H9 (cell line): Measurements from ENCODE around the gene LRRK1. TPM values are rescaled to one million over a fixed set of nuclear protein-coding genes. Genes with fewer than 3 reads are reported as not detected.

Source experiments
- DNase-seq: peaks from one replicate; pipeline ENCODE4 v3.0.0-alpha.2; 2017
- H2AFZ ChIP-seq: one replicate; pipeline ENCODE4 v1.6.1; 2013; ENCODE audit warnings: mild to moderate bottlenecking, low read length, control low read depth, moderate library complexity
- H2AK5ac ChIP-seq: 2 replicates; pipeline ENCODE4 v1.6.1; 2013; ENCODE audit warnings: low read length, control low read depth, mixed read lengths; ENCODE audit not compliant: insufficient read length
- H2BK120ac ChIP-seq: one replicate; pipeline ENCODE4 v1.6.1; 2013; ENCODE audit warnings: low read depth, mild to moderate bottlenecking, low read length, control low read depth, inconsistent platforms; ENCODE audit not compliant: poor library complexity, severe bottlenecking
- H2BK12ac ChIP-seq: 2 replicates; pipeline ENCODE4 v1.6.1; 2013; ENCODE audit warnings: low read length, control low read depth, mixed read lengths, low read depth; ENCODE audit not compliant: insufficient read length
- H2BK15ac ChIP-seq: 2 replicates; pipeline ENCODE4 v1.6.1; 2013; ENCODE audit warnings: low read depth, low read length, control low read depth
- H2BK20ac ChIP-seq: one replicate; pipeline ENCODE4 v1.6.1; 2013; ENCODE audit warnings: low read depth, mild to moderate bottlenecking, low read length, control low read depth, inconsistent platforms; ENCODE audit not compliant: poor library complexity, severe bottlenecking
- H2BK5ac ChIP-seq: 2 replicates; pipeline ENCODE4 v1.6.1; 2013; ENCODE audit warnings: low read length, control low read depth, mixed read lengths; ENCODE audit not compliant: insufficient read length
- H3K14ac ChIP-seq: 2 replicates; pipeline ENCODE4 v1.6.1; 2013; ENCODE audit warnings: low read length, control low read depth; ENCODE audit not compliant: insufficient read depth
- H3K18ac ChIP-seq: 2 replicates; pipeline ENCODE4 v1.6.1; 2013; ENCODE audit warnings: low read depth, mild to moderate bottlenecking, mixed read lengths, low read length, control low read depth; ENCODE audit not compliant: insufficient read length
- H3K23ac ChIP-seq: 2 replicates; pipeline ENCODE4 v1.6.1; 2013; ENCODE audit warnings: low read length, control low read depth, mixed read lengths, low read depth; ENCODE audit not compliant: insufficient read length
- H3K23me2 ChIP-seq: 2 replicates; pipeline ENCODE4 v1.6.1; 2013; ENCODE audit warnings: low read depth, mild to moderate bottlenecking, mixed read lengths, low read length, control low read depth; ENCODE audit not compliant: insufficient read length, poor library complexity, severe bottlenecking
- H3K27ac ChIP-seq: 2 replicates; pipeline ENCODE4 v1.5.1; 2013; ENCODE audit warnings: low read length, control low read depth, mixed read lengths, low read depth; ENCODE audit not compliant: insufficient read length
- H3K27me3 ChIP-seq: 2 replicates; pipeline ENCODE4 v1.6.1; 2013; ENCODE audit warnings: low read length, control low read depth, inconsistent platforms; ENCODE audit not compliant: insufficient read depth
- H3K4ac ChIP-seq: 2 replicates; pipeline ENCODE4 v1.6.1; 2013; ENCODE audit warnings: low read depth, mild to moderate bottlenecking, control low read depth, inconsistent platforms, low read length, moderate library complexity
- H3K4me1 ChIP-seq: 2 replicates; pipeline ENCODE4 v1.6.1; 2013; ENCODE audit warnings: low read length, control low read depth, inconsistent platforms; ENCODE audit not compliant: insufficient read depth
- H3K4me2 ChIP-seq: 2 replicates; pipeline ENCODE4 v1.6.1; 2013; ENCODE audit warnings: low read length, control low read depth, mixed read lengths; ENCODE audit not compliant: insufficient read length, insufficient read depth
- H3K56ac ChIP-seq: 2 replicates; pipeline ENCODE4 v1.6.1; 2013; ENCODE audit warnings: low read depth, mild to moderate bottlenecking, mixed read lengths, low read length, control low read depth; ENCODE audit not compliant: insufficient read length
- H3K79me1 ChIP-seq: 2 replicates; pipeline ENCODE4 v1.6.1; 2013; ENCODE audit warnings: low read depth, mild to moderate bottlenecking, moderate library complexity, low read length, control low read depth, inconsistent platforms; ENCODE audit not compliant: insufficient read depth, poor library complexity, severe bottlenecking
- H3K79me2 ChIP-seq: 2 replicates; pipeline ENCODE4 v1.6.1; 2013; ENCODE audit warnings: low read length, control low read depth, inconsistent platforms; ENCODE audit not compliant: insufficient read depth
- H3K9ac ChIP-seq: 2 replicates; pipeline ENCODE4 v1.6.1; 2013; ENCODE audit warnings: low read length, control low read depth, mixed read lengths; ENCODE audit not compliant: insufficient read length; ENCODE audit errors: extremely low read depth
- H3K9me3 ChIP-seq: one replicate; pipeline ENCODE4 v1.6.1; 2013; ENCODE audit warnings: low read depth, low read length, inconsistent platforms; ENCODE audit not compliant: control insufficient read depth
- H3T11ph ChIP-seq: one replicate; pipeline ENCODE4 v1.6.1; 2013; ENCODE audit warnings: mild to moderate bottlenecking, low read length, control low read depth, inconsistent platforms
- H4K20me1 ChIP-seq: one replicate; pipeline ENCODE4 v1.6.1; 2013; ENCODE audit not compliant: control insufficient read depth, insufficient read length, insufficient read depth
- H4K5ac ChIP-seq: 2 replicates; pipeline ENCODE4 v1.6.1; 2013; ENCODE audit warnings: low read depth, mild to moderate bottlenecking, mixed read lengths, low read length, control low read depth; ENCODE audit not compliant: insufficient read length
- H4K8ac ChIP-seq: replicated peaks from 2 replicates; pipeline ENCODE4 v1.6.1; 2013; ENCODE audit warnings: low read length, control low read depth, mixed read lengths, low read depth; ENCODE audit not compliant: insufficient read length
- H4K91ac ChIP-seq: 2 replicates; pipeline ENCODE4 v1.6.1; 2013; ENCODE audit warnings: low read depth, mild to moderate bottlenecking, moderate library complexity, mixed read lengths, low read length, control low read depth; ENCODE audit not compliant: insufficient read length
- H3K27ac Mint-ChIP-seq, 3 experiments: 2 replicates in 2 of 3; 3 replicates in 1 of 3; pipeline ENCODE4 v1.8.0; 2020 to 2021; ENCODE audit warnings: mixed read lengths in 3 of 3, mild to moderate bottlenecking in 1 of 3, moderate library complexity in 1 of 3
- H3K27me3 Mint-ChIP-seq: 2 replicates; pipeline ENCODE4 v1.8.0; 2021; ENCODE audit warnings: low read depth, mild to moderate bottlenecking, moderate library complexity, mixed read lengths
- H3K36me3 Mint-ChIP-seq, 3 experiments: 2 replicates in 2 of 3; 3 replicates in 1 of 3; pipeline ENCODE4 v1.8.0; 2020 to 2021; ENCODE audit warnings: low read depth in 3 of 3, mixed read lengths in 3 of 3; ENCODE audit not compliant: insufficient read depth in 1 of 3
- H3K4me1 Mint-ChIP-seq, 2 experiments: 2 replicates each; pipeline ENCODE4 v1.8.0; 2020; ENCODE audit warnings: mixed read lengths in 2 of 2
- H3K4me3 Mint-ChIP-seq, 2 experiments: 2 replicates in 1 of 2; 3 replicates in 1 of 2; pipeline ENCODE4 v1.8.0; 2020 to 2021; ENCODE audit warnings: mild to moderate bottlenecking in 2 of 2, mixed read lengths in 2 of 2, moderate library complexity in 1 of 2
- H3K9me3 Mint-ChIP-seq, 2 experiments: 2 replicates in 1 of 2; 3 replicates in 1 of 2; pipeline ENCODE4 v1.8.0; 2020; ENCODE audit warnings: mild to moderate bottlenecking in 2 of 2, mixed read lengths in 2 of 2, moderate library complexity in 1 of 2
- WGBS: extraction: QIAGEN DNeasy Blood & Tissue Kit; methylation state at CpG from one replicate; pipeline ENCODE4 v1.1.7; 2013; ENCODE audit warnings: missing lambda C conversion rate, low lambda C conversion rate, mixed read lengths; ENCODE audit not compliant: insufficient read length; ENCODE audit errors: extremely low coverage; 5-methylcytosine and 5-hydroxymethylcytosine counted together
- total RNA-seq: library from RNA; stranded (reverse); gene quantifications from 2 replicates; pipeline ENCODE4 v1.2.1, GENCODE V29; 2021
- TF ChIP-seq, protein P1 (sequence below): fragments of 200-600 bp; sonication (generic); conservative IDR thresholded peaks from 3 replicates; pipeline ENCODE4 v1.8.0; 2021; ENCODE audit warnings: antibody characterized with exemption, mild to moderate bottlenecking

LRRK1 gene
- total RNA-seq, 1 experiment from 2014 or later = 4.0 TPM

GRCh38 chr15:100924436-100924835 lies 5.3 kb downstream of the LRRK1 start:
- Histone ChIP-seq H3K14ac (no peak overlapping the region), H3K4me1 (no peaks in the 10 kb centered on the region; the same call in 1 of the 2 replicates), H3K27ac (no peak overlapping the region)

More at GRCh38 chr15:100924436-100924835, 5.3 kb downstream of the LRRK1 start:
- no peak for DNase-seq
- no peak overlapping the region for H2BK120ac ChIP-seq
- H2AK5ac ChIP-seq = no peak overlapping the region
- no CpG with 5 or more reads among the region's 11 CpGs for WGBS
- H2BK15ac ChIP-seq = no peak overlapping the region
- no peak overlapping the region for H2BK5ac ChIP-seq
- H3K9ac ChIP-seq = no peak overlapping the region
- no peak overlapping the region for H3T11ph ChIP-seq
- TF ChIP-seq, protein P1, sequence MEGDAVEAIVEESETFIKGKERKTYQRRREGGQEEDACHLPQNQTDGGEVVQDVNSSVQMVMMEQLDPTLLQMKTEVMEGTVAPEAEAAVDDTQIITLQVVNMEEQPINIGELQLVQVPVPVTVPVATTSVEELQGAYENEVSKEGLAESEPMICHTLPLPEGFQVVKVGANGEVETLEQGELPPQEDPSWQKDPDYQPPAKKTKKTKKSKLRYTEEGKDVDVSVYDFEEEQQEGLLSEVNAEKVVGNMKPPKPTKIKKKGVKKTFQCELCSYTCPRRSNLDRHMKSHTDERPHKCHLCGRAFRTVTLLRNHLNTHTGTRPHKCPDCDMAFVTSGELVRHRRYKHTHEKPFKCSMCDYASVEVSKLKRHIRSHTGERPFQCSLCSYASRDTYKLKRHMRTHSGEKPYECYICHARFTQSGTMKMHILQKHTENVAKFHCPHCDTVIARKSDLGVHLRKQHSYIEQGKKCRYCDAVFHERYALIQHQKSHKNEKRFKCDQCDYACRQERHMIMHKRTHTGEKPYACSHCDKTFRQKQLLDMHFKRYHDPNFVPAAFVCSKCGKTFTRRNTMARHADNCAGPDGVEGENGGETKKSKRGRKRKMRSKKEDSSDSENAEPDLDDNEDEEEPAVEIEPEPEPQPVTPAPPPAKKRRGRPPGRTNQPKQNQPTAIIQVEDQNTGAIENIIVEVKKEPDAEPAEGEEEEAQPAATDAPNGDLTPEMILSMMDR = no peak
- no peak overlapping the region for H2BK12ac ChIP-seq
- no peak overlapping the region for H2BK20ac ChIP-seq
- H4K20me1 ChIP-seq = no peaks in the 10 kb centered on the region
- H3K23me2 ChIP-seq = peaks cover 4% of the 10 kb centered on the region
- no peaks in the 10 kb centered on the region for H3K9me3 ChIP-seq
- no peak overlapping the region for H4K8ac ChIP-seq
- H3K4me2 ChIP-seq = no peak overlapping the region
- no peak overlapping the region for H3K4me3 Mint-ChIP-seq
- H3K9me3 Mint-ChIP-seq = no peaks in the 10 kb centered on the region; a peak in 1 of 5 replicates
- H4K91ac ChIP-seq = no peak overlapping the region
- peaks cover 14 to 15% of the 10 kb centered on the region in 2 experiments for H3K4me1 Mint-ChIP-seq
- H3K4ac ChIP-seq = no peak overlapping the region
- no peak overlapping the region for H3K23ac ChIP-seq
- no peak overlapping the region for H4K5ac ChIP-seq
- H3K27me3 Mint-ChIP-seq = peaks cover 75% of the 10 kb centered on the region
- no peak overlapping the region for H3K27ac Mint-ChIP-seq
- H3K36me3 Mint-ChIP-seq = no peaks in the 10 kb centered on the region
- peaks cover 20% of the 10 kb centered on the region for H3K27me3 ChIP-seq
- H2AFZ ChIP-seq = no peak overlapping the region
- H3K56ac ChIP-seq = no peak overlapping the region
- no peak overlapping the region for H3K18ac ChIP-seq
- no peaks in the 10 kb centered on the region for H3K79me1 ChIP-seq
- H3K79me2 ChIP-seq = no peaks in the 10 kb centered on the region
